ENCODE data around the gene GCKR. TPM values are rescaled to one million over a fixed set of nuclear protein-coding genes. Genes with fewer than 3 reads are reported as not detected.

The GCKR gene
- total RNA-seq, 1 donor from 2014 or later, result not detected

DNA sequence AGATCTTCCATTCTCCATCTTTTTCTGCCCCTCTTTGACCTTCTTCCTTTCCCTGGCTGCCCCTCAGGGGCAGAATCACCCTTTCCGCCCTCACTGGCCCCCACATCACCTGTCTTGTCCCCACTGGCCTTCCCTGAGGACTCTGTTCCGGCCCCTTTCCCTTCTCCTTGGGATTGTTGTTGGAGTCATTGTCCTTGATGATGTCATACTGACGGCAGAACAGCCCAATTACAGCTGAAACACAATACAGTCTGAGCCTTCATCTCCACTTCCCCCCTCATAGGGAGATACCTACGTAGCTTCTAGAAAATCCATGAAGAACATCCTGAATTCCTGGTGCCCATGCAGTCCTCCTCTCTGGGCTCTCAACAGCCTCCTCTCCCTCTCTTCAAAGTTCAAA lies 4.1 kb upstream of the GCKR start:
- intact Hi-C loops (cut with DNase I), result no loop called here
- H3K27ac ChIP-seq, result no peak overlapping the region
- H3K4me3 ChIP-seq, result no peak overlapping the region
- H3K27me3 ChIP-seq, result peaks cover 4% of the 10 kb centered on the region
- H3K9me3 ChIP-seq, result no peaks in the 10 kb centered on the region
- H3K36me3 ChIP-seq, result no peaks in the 10 kb centered on the region
- ATAC-seq (no peak), DNase-seq (no peak)
- TF ChIP-seq, protein P1, sequence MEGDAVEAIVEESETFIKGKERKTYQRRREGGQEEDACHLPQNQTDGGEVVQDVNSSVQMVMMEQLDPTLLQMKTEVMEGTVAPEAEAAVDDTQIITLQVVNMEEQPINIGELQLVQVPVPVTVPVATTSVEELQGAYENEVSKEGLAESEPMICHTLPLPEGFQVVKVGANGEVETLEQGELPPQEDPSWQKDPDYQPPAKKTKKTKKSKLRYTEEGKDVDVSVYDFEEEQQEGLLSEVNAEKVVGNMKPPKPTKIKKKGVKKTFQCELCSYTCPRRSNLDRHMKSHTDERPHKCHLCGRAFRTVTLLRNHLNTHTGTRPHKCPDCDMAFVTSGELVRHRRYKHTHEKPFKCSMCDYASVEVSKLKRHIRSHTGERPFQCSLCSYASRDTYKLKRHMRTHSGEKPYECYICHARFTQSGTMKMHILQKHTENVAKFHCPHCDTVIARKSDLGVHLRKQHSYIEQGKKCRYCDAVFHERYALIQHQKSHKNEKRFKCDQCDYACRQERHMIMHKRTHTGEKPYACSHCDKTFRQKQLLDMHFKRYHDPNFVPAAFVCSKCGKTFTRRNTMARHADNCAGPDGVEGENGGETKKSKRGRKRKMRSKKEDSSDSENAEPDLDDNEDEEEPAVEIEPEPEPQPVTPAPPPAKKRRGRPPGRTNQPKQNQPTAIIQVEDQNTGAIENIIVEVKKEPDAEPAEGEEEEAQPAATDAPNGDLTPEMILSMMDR (IDR thresholded peaks at IDR 0.05), result no peak
- H3K4me1 ChIP-seq, result peaks cover 15% of the 10 kb centered on the region

DNA sequence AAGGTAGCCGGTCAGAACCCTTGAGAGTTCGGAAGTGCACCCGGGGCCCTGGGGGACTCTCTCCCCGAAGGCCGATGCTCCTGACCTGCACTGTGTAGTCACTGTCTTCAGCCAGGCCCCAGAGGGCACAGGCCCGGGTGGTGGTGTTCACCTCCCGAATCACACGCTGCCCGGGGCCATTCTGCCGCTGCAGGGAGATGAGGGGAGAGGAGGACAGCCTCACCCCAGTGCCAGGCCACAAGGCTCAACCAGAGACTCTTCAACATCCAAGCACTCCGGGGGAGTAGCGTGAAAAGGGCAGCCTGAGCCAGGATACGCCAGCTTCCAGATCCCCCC lies 2.7 kb upstream of the GCKR start:
- Histone ChIP-seq H3K4me1 (peaks cover 15% of the 10 kb centered on the region), H3K36me3 (no peaks in the 10 kb centered on the region), H3K9me3 (no peaks in the 10 kb centered on the region), H3K27me3 (peaks cover 4% of the 10 kb centered on the region), H3K4me3 (no peak overlapping the region), H3K27ac (no peak overlapping the region)
- intact Hi-C loops (cut with DNase I), result no loop called here
- DNase-seq (no peak), ATAC-seq (no peak)
- TF ChIP-seq, protein P1 (IDR thresholded peaks at IDR 0.05), result no peak

DNA sequence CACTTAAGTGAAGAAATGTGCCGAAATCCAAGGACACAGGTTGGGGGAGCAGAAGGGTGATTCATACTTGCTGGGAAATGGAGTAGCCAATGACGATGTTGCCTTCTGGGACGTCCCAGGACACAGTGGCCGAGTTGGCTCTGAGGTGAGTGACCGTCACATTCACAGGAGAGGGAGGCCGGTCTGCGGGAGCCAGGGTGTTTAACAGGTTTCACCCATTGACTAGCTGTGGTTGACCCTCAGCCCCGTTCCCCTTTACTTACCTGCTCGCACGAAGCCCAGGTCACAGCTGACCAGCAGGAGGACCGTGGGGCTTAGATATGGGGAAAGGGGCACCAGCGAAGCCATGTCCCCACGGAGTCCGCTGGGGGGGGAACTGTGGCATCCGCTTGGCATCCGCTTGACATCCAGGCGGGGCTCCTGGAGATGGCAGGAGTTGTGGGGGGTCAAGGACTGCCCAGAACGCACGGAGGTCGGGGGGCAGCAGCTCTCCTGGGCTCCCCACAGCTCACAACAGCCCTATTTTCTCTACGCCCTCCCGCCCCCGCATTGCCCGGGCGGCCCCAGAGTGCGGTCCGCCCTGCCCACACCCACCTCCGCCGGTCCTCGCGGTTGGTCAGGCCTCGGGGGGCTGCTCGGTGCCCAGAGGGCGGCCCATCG lies 2.2 kb upstream of the GCKR start:
- Histone ChIP-seq H3K9me3 (no peaks in the 10 kb centered on the region), H3K36me3 (no peaks in the 10 kb centered on the region), H3K27me3 (peaks cover 4% of the 10 kb centered on the region), H3K27ac (no peak overlapping the region), H3K4me1 (peaks cover 15% of the 10 kb centered on the region), H3K4me3 (peak overlapping the region; percentile 58)
- DNase-seq, result no peak
- ATAC-seq, result peak; percentile 2
- intact Hi-C loops (cut with DNase I), result no loop called here
- TF ChIP-seq, protein P1 (IDR thresholded peaks at IDR 0.05), result no peak

DNA sequence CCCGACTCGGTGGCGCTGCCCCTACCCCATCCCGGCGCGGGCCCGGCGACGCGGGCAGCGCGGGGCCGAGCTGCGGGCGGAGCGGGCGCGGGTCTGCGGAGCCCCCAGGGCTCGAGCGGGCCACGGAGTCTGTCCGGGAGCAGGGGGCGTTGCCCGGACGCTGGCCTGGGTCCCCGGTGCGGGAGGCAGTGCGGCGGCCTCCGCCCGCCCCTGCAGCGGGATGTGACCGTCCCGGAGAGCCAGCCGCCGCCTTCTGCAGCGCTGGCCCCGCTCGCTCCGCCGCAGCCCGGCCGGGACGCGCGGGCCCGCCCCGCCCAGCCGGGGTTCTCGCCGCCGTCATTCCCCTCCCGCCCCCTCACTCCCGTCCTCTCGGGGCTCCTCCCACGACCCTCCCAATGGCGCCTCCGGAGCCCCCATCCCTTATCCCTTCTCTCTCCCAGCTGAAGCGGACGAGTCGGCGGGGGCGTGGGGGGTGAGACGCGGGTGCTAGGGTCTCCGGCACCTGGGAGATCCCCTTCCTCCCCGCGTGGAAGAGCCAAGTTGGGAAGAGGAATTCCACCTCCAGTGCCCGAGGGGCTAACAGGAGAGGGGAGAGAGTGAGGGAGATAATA lies 1.6 kb upstream of the GCKR start, which contains the start of gene FNDC4:
Gene FNDC4 (minus strand): TSS at position 257 of the 611 bp plus-strand sequence. CDS start 521 bp downstream, outside the sequence.
- H3K4me1 ChIP-seq, result peaks cover 13% of the 10 kb centered on the region
- ATAC-seq (peak; percentile 69), DNase-seq (no peak)
- TF ChIP-seq, protein P1 (IDR thresholded peaks at IDR 0.05), result no peak
- peaks cover 4% of the 10 kb centered on the region for H3K27me3 ChIP-seq
- no peaks in the 10 kb centered on the region for H3K9me3 ChIP-seq
- intact Hi-C loops (cut with DNase I), result no loop called here
- H3K36me3 ChIP-seq, result no peaks in the 10 kb centered on the region
- peak within 1 kb of the TSS; percentile 58 for H3K4me3 ChIP-seq
- no peak within 1 kb of the TSS for H3K27ac ChIP-seq

DNA sequence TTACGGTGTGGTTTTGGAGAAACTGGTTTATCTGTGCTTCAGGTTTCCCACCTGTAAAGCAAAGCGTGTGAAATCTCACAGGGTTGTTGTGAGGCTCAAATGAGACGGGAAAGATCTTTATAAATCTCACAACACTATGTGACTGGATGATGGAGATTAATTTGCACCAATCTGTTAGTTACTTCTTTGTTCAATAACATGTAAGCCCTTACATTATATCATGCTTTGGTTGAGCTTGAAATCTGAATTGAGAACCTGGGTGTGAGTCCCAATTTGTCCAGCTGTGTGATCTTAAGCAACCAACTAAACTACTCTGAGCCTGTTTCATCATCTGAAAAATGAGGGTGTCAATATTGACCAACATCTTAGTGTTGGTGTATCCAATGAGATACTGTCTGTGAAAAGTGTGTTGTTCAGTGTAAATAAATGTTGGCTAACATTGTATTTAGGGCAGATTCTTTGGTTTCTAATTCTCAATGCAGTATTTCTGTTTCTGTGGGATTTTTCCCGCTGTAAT lies 741 bp upstream of the GCKR start:
- ATAC-seq, result no peak

More for the DNA sequence above, 741 bp upstream of the GCKR start:
- intact Hi-C loops (cut with DNase I), result no loop called here
- peaks cover 4% of the 10 kb centered on the region for H3K27me3 ChIP-seq
- TF ChIP-seq, protein P1 (IDR thresholded peaks at IDR 0.05), result no peak
- no peak for DNase-seq
- no peaks in the 10 kb centered on the region for H3K36me3 ChIP-seq
- H3K9me3 ChIP-seq, result no peaks in the 10 kb centered on the region
- peaks cover 11% of the 10 kb centered on the region for H3K4me1 ChIP-seq
- H3K4me3 ChIP-seq, result no peak overlapping the region
- H3K27ac ChIP-seq, result no peak overlapping the region
